NCI-H2227 treated with DMSO at 0.1 percent for 48 hours (cell line): ENCODE measurements around the gene TNPO2.
"Not testable (repeated sequence)": the region's sequence is repeated elsewhere in the genome, so short reads cannot be mapped to it uniquely, and the experiment has no call there.

Experiments used
- DNase-seq: peaks from one replicate; lab custom pipeline; 2025; lab: John Stamatoyannopoulos, UW

Gene TNPO2

DNA sequence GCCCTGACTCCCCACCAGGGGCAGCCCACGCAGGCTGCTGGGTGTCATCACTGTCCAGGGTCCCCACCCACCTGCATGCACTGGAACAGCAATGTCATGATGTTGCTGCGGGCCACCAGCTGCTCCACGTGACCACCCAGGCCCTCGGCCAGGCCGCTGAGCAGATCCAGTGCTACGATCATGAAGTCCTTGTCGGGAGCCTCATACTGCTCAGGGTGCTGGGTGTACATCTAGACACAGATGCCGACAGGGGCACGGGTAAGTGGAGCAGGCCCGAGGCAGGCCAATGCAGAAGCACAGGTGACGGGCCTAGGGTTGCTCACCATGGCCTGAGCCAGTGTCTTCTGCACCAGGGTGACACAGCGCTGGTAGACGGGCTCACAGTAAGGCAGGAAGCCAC is 18.6 kb downstream of the TNPO2 start:
- no peak for DNase-seq

GRCh38 chr19:12703046-12703445 is 20.7 kb downstream of the TNPO2 start:
- peak; percentile 9 for DNase-seq

GRCh38 chr19:12701596-12702282 is 22.0 kb downstream of the TNPO2 start:
- DNase-seq = no peak

- DNase-seq = no peak
Observed at GRCh38 chr19:12698138-12698537, 25.6 kb downstream of the TNPO2 start.

DNA sequence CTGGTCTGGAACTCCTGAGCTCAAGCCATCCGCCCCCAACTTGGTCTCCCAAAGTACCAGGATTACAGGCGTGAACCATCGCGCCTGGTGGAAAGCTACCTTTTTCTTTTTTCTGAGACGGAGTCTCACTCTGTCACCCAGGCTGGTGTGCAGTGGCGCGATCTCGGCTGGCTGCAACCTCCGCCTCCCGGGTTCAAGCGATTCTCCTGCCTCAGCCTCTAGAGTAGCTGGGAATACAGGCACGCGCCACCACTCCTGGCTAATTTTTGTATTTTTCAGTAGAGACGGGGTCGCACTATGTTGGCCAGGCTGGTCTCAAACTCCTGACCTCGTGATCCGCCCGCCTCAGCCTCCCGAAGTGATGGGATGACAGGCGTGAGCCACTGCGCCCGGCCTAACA is 26.3 kb downstream of the TNPO2 start:
- not testable (repeated sequence) for DNase-seq

GRCh38 chr19:12696366-12697335 is 27.1 kb downstream of the TNPO2 start, which contains the start of gene FBXW9:
FBXW9 (minus strand) TSS chr19:12696631; CDS start chr19:12696581, 50 bp downstream.
- DNase-seq = peak; percentile 89

- no peak for DNase-seq
Observed at GRCh38 chr19:12695997-12696365, 27.8 kb downstream of the TNPO2 start.

- no peak for DNase-seq
Observed at GRCh38 chr19:12695514-12695913, 28.2 kb downstream of the TNPO2 start.

DNA sequence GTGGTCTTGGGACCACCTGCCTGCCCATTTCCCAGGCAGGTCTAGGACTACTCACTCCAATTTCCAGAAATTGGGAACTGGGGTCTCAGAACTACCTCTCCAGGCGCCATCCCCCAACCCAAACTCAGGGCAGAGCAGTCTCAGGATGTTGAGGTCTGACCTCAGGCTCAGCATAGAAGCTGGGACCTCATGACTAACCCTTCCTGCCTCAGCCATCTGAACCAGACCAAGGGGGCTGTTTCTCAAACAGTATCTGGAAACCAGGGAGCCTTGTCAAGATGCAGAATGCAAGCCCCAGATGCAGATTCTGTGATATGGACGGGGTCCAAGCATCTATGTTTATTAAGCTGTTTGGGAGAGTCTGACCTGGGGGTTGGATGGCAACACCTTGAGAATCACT is 28.6 kb downstream of the TNPO2 start:
- no peak for DNase-seq

DNA sequence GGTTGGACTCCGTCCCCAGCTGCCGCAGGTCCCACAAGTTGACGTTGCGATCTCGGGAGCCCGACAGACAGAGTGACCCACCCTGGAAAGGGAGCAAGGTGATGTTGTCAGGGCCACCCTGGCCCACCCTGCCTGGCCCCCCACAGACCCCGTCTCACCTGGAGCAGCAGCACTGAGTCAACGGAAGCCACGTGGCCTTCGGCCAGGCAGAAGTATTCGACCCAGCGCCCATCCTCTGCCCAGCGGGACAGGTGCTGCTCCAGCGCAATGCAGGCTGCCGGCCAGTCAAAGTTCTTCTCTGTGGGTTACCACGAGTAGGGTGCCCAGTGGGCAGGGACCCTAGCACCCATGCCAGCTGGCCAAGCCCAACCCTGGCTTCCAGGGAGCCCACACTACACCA is 29.1 kb downstream of the TNPO2 start:
- DNase-seq = no peak

- DNase-seq = no peak
Observed at GRCh38 chr19:12692960-12693359, 30.8 kb downstream of the TNPO2 start.

- DNase-seq = no peak
Observed at GRCh38 chr19:12689581-12690216, 34.0 kb downstream of the TNPO2 start.

DNA sequence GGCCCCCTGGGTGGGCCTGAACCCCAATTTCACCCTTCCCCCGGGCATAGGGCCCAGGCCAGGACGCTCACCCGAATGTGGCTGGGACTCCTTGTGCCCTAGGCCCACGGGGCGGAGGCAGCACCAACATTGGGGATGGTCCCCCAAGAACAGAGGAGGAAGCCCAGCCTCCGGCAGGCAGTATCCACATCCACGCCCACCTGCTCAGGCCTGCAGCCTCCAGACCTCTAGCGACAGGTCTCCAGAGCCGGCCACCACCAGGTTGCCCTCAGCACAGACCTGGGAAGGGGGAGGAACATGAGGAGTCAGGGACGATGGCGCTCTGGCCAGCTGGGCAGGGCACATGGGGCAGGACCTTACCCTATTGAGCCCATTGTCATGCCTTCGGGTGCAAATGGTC is 34.7 kb downstream of the TNPO2 start:
- DNase-seq = no peak

DNA sequence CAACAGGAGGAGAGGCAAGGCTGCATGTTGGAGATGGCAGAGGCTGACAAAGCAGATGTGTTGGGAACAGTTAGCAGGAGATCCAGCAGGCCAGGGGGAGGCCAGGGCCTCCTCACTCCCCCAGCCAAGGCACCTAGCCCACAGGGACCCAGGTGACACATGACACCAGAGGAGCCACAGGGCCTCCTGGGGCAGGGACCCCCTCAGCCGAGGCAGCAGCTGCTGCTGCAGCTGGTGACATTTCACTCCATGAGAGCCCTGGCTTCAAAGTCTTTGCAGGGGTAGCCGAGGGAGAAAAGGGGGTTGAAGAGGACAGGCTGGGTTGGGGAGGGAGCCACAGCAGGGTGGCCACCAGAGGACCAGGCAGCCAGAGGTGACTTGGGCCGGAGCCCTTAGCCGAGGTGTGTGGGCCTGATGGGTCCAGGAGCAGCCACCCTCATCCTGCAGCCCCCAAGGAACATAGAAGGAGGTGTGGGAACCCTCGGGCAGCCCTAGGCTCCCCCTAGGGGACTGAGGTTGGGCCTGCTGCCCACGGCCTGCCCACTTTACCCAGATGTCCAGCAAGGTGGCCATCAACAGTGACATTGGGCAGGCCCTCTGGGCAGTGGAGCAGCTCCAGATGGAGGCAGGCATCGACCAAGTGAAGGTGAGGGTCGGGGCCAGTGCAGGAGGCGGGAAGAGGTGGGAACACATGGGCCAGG is 36.1 kb downstream of the TNPO2 start, which contains the start of gene GNG14:
TSS of gene GNG14 (plus strand) at position 503 of the 701 bp plus-strand sequence. CDS start at position 554, 51 bp downstream.
- no peak for DNase-seq

- no peak for DNase-seq
Observed at GRCh38 chr19:12685831-12686230, 37.9 kb downstream of the TNPO2 start.

GRCh38 chr19:12681074-12681987 is 42.4 kb downstream of the TNPO2 start, which contains the start of gene DHPS:
DHPS (minus strand) TSS chr19:12681880; CDS start chr19:12681766, 114 bp downstream.
- DNase-seq = peak; percentile 89

DNA sequence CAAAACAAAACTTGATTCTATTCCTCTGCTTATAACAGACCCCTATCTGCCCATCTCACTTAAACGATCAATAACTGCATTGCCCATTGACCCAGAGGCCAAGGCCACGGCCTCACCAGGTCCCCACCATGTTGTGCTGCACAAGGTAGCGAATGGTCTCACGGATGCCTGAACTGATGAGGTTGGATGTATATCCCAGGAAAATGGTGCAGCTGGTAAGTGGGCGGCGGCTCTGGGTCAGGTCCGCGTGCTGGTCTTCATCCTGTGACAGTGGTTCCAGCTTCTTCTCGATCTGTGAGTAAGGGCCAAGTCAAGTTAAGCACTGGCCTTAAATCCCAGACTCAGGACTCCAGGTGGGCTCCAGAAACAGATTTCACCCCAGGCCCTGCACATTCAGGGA is 43.7 kb downstream of the TNPO2 start:
- no peak for DNase-seq

- DNase-seq = not testable (repeated sequence)
Observed at GRCh38 chr19:12678039-12678438, 45.7 kb downstream of the TNPO2 start.

DNA sequence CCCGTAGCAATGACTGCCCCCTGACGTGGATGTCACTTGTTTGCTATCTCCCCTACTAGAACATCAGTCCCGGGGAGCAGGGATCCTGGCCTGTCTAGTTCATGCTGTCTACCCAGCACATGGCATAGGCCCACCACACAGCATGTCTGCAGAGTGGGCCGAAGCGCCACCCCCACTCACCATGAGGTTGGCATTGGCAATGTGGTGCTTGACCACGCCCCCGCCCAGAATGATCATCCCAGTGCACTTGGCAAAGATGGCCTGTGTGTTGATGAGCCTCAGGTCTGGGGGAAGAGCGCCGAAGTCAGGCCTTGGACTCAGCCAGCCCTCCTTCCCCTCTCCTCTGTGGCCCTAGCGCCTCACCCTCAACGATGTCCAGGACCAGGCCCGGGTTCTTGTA is 46.8 kb downstream of the TNPO2 start:
- no peak for DNase-seq

GRCh38 chr19:12676384-12676792 is 47.3 kb downstream of the TNPO2 start:
- peak; percentile 61 for DNase-seq

GRCh38 chr19:12675940-12676339 is 47.8 kb downstream of the TNPO2 start:
- DNase-seq = no peak
